ENCODE results near the gene C2orf76. TPM values are rescaled to one million over a fixed set of nuclear protein-coding genes. Genes with fewer than 3 reads are reported as not detected.

C2orf76 gene
- total RNA-seq, 2 donors from 2014 or later, result 5.3 to 6.8 TPM

- DNase-seq (no peak), ATAC-seq (no peak)
- intact Hi-C loops (cut with DNase I, micrococcal nuclease), result no loop called here
Measured at GRCh38 chr2:119308793-119309330, 57.8 kb downstream of the C2orf76 start.

- intact Hi-C loops (cut with DNase I, micrococcal nuclease), result no loop called here
- DNase-seq (no peak), ATAC-seq (no peak)
Measured at GRCh38 chr2:119307419-119308140, 59.1 kb downstream of the C2orf76 start.

GRCh38 chr2:119306196-119306590, 60.4 kb downstream of the C2orf76 start:
- DNase-seq (no peak), ATAC-seq (no peak)
- intact Hi-C loops (cut with DNase I, micrococcal nuclease), result no loop called here

GRCh38 chr2:119305497-119306195, 61.0 kb downstream of the C2orf76 start:
- intact Hi-C loops (cut with DNase I, micrococcal nuclease), result no loop called here
- ATAC-seq (peak; percentile 97), DNase-seq (no peak)

- intact Hi-C loops (cut with DNase I, micrococcal nuclease), result no loop called here
- DNase-seq (no peak), ATAC-seq (peak; percentile 55)
Measured at GRCh38 chr2:119304847-119305246, 61.8 kb downstream of the C2orf76 start.

- intact Hi-C loops (cut with DNase I, micrococcal nuclease), result no loop called here
- DNase-seq (no peak), ATAC-seq (no peak)
Measured at GRCh38 chr2:119301413-119301812, 65.2 kb downstream of the C2orf76 start.

- DNase-seq (no peak), ATAC-seq (no peak)
- intact Hi-C loops (cut with DNase I, micrococcal nuclease), result no loop called here
Measured at GRCh38 chr2:119295688-119296375, 70.8 kb downstream of the C2orf76 start.

GRCh38 chr2:119294671-119295070, 72.0 kb downstream of the C2orf76 start:
- no peak for ATAC-seq
- DNase-seq, result no peak
- intact Hi-C loops (cut with DNase I, micrococcal nuclease), result loop anchor here in 1 of 2 donors (5.0 kb wide), 2 partner anchors 282 to 412 kb away; no protein-coding TSS in a partner anchor

GRCh38 chr2:119293900-119294299, 72.7 kb downstream of the C2orf76 start:
- no peak for DNase-seq
- intact Hi-C loops (cut with DNase I, micrococcal nuclease), result loop anchor here in 1 of 2 donors (5.0 kb wide), 2 partner anchors 282 to 412 kb away; no protein-coding TSS in a partner anchor
- ATAC-seq, result no peak

GRCh38 chr2:119293254-119293653, 73.4 kb downstream of the C2orf76 start:
- intact Hi-C loops (cut with DNase I, micrococcal nuclease), result loop anchor here in 1 of 2 donors (5.0 kb wide), 2 partner anchors 281 to 411 kb away; no protein-coding TSS in a partner anchor
- ATAC-seq, result no peak
- no peak for DNase-seq

- DNase-seq, result no peak
- intact Hi-C loops (cut with DNase I, micrococcal nuclease), result loop anchor here in 1 of 2 donors (5.0 kb wide), 2 partner anchors 280 to 410 kb away; no protein-coding TSS in a partner anchor
- no peak for ATAC-seq
Measured at GRCh38 chr2:119292226-119292625, 74.4 kb downstream of the C2orf76 start.

GRCh38 chr2:119291588-119292167, 75.0 kb downstream of the C2orf76 start:
- no peak for ATAC-seq
- no peak for DNase-seq
- intact Hi-C loops (cut with DNase I, micrococcal nuclease), result loop anchor here in 1 of 2 donors (5.0 kb wide), 2 partner anchors 279 to 409 kb away; no protein-coding TSS in a partner anchor

- ATAC-seq (peak; percentile 99), DNase-seq (peak; percentile 83 to 90)
- intact Hi-C loops (cut with DNase I, micrococcal nuclease), result loop anchor here in 1 of 2 donors (5.0 kb wide), 2 partner anchors 279 to 409 kb away; no protein-coding TSS in a partner anchor
Measured at GRCh38 chr2:119290859-119291587, 75.6 kb downstream of the C2orf76 start.

GRCh38 chr2:119289642-119290041, 77.0 kb downstream of the C2orf76 start:
- intact Hi-C loops (cut with DNase I, micrococcal nuclease), result loop anchor here in 1 of 2 donors (5.0 kb wide), 2 partner anchors 277 to 407 kb away; no protein-coding TSS in a partner anchor
- DNase-seq (no peak), ATAC-seq (no peak)

- intact Hi-C loops (cut with DNase I, micrococcal nuclease), result no loop called here
- ATAC-seq (no peak), DNase-seq (no peak)
Measured at GRCh38 chr2:119289093-119289492, 77.5 kb downstream of the C2orf76 start.

GRCh38 chr2:119288576-119288975, 78.1 kb downstream of the C2orf76 start:
- no peak for DNase-seq
- intact Hi-C loops (cut with DNase I, micrococcal nuclease), result no loop called here
- ATAC-seq, result no peak

GRCh38 chr2:119286661-119287060, 80.0 kb downstream of the C2orf76 start:
- ATAC-seq, result no peak
- intact Hi-C loops (cut with DNase I, micrococcal nuclease), result no loop called here

GRCh38 chr2:119283873-119284331, 82.7 kb downstream of the C2orf76 start:
- intact Hi-C loops (cut with DNase I, micrococcal nuclease), result no loop called here
- peak; percentile 20 for ATAC-seq
- peak in 1 of 2 donors; percentile 54 for DNase-seq

More at GRCh38 chr2:119286661-119287060, 80.0 kb downstream of the C2orf76 start:
- DNase-seq, result no peak
